ENCODE results near the gene PJA2. TPM values are rescaled to one million over a fixed set of nuclear protein-coding genes. Genes with fewer than 3 reads are reported as not detected.

Gene PJA2
- total RNA-seq, 3 donors from 2014 or later = 103 to 136 (median 117) TPM

DNA sequence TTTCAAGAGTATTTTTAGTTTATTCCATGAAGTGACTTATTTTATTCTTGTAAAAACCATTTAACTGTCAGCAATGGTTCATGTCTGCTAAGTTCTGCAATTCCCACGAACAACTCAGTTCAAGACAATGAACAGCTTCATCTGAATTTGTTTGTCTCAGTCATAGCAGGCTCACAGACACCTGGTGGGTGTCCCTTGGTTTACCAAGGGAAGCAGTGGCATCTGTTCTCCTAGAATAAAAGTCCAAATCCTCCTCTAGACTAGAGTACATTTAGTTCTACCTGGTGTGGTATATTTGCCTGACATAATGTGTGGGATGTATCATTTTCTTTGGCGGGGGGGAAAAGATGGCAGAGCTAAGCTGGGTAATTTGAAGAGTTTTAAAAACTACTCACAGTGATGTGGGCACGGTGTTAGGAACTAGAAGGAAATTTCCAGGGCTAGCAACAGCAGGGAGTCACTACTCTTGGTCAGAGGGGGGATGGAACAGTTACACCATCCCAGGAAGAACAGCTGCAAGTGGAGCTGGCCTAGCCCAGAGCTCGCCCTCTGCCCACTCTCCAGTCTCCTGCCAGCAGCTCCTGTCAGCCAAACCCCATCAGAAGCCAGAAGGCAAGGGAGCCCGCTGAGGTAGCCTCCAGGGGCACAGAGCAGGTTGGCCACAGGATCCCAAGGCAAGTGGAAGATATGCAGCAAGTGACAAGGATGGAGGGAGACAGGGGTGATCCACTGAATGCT is 100.3 kb downstream of the PJA2 start:
- H3K36me3 ChIP-seq = no peaks in the 10 kb centered on the region
- TF ChIP-seq POLR2A (IDR thresholded peaks at IDR 0.05) = no peak
- TF ChIP-seq POLR2AphosphoS5 (IDR thresholded peaks at IDR 0.05) = no peak
- no peak for TF ChIP-seq CTCF (IDR thresholded peaks at IDR 0.05)
- DNase-seq (ENCODE audit: low spot score in 2 of 2) = no peak
- no peak overlapping the region for H3K4me3 ChIP-seq
- intact Hi-C loops (cut with DNase I; ENCODE audit: low total_unique reads) = no loop called here
- H3K4me1 ChIP-seq = no peaks in the 10 kb centered on the region
- no peaks in the 10 kb centered on the region for H3K9me3 ChIP-seq
- H3K27me3 ChIP-seq = no peaks in the 10 kb centered on the region
- H3K27ac ChIP-seq = no peak overlapping the region

GRCh38 chr5:109307951-109308350 is 101.8 kb downstream of the PJA2 start:
- no peaks in the 10 kb centered on the region for H3K4me1 ChIP-seq
- no peaks in the 10 kb centered on the region for H3K27me3 ChIP-seq
- TF ChIP-seq CTCF (IDR thresholded peaks at IDR 0.05) = no peak
- no peaks in the 10 kb centered on the region for H3K9me3 ChIP-seq
- no peaks in the 10 kb centered on the region for H3K36me3 ChIP-seq
- intact Hi-C loops (cut with DNase I; ENCODE audit: low total_unique reads) = no loop called here
- no peak overlapping the region for H3K27ac ChIP-seq
- DNase-seq (ENCODE audit: low spot score in 2 of 2) = no peak
- H3K4me3 ChIP-seq = no peak overlapping the region

GRCh38 chr5:109307456-109307855 is 102.3 kb downstream of the PJA2 start:
- intact Hi-C loops (cut with DNase I; ENCODE audit: low total_unique reads) = no loop called here
- no peaks in the 10 kb centered on the region for H3K27me3 ChIP-seq
- no peaks in the 10 kb centered on the region for H3K9me3 ChIP-seq
- no peak overlapping the region for H3K4me3 ChIP-seq
- no peaks in the 10 kb centered on the region for H3K36me3 ChIP-seq
- TF ChIP-seq CTCF (IDR thresholded peaks at IDR 0.05) (no peak), POLR2A (IDR thresholded peaks at IDR 0.05) (no peak), POLR2AphosphoS5 (IDR thresholded peaks at IDR 0.05) (no peak)
- no peak overlapping the region for H3K27ac ChIP-seq
- no peaks in the 10 kb centered on the region for H3K4me1 ChIP-seq
- no peak for DNase-seq (ENCODE audit: low spot score in 2 of 2)

DNA sequence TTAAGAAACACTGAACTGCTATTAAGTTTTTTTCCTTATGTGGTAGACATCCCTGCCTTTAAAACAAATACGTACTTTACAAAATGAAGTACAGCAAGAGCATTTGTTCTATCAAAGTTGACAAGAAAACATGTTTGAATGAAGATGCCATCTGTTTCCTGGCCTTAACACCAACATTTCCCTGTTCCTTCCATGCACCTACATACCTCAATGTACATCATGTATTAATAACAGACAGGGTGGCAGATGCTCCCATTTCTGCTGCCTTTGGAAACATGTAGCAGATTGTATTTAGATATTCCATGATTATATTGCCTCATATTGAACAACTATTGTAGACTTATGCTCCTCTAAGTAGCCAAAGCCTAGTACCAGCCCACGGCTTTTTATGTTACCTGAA is 104.4 kb downstream of the PJA2 start:
- intact Hi-C loops (cut with DNase I; ENCODE audit: low total_unique reads) = no loop called here
- TF ChIP-seq POLR2A (IDR thresholded peaks at IDR 0.05) (no peak), CTCF (IDR thresholded peaks at IDR 0.05) (no peak), POLR2AphosphoS5 (IDR thresholded peaks at IDR 0.05) (no peak)
- H3K4me1 ChIP-seq = no peaks in the 10 kb centered on the region

GRCh38 chr5:109304309-109304708 is 105.5 kb downstream of the PJA2 start:
- no peaks in the 10 kb centered on the region for H3K36me3 ChIP-seq
- TF ChIP-seq POLR2AphosphoS5 (IDR thresholded peaks at IDR 0.05) (no peak), CTCF (IDR thresholded peaks at IDR 0.05) (no peak), POLR2A (IDR thresholded peaks at IDR 0.05) (no peak)
- intact Hi-C loops (cut with DNase I; ENCODE audit: low total_unique reads) = no loop called here
- H3K27ac ChIP-seq = no peak overlapping the region
- no peak overlapping the region for H3K4me3 ChIP-seq
- no peak for DNase-seq (ENCODE audit: low spot score in 2 of 2)
- H3K9me3 ChIP-seq = no peaks in the 10 kb centered on the region
- no peaks in the 10 kb centered on the region for H3K27me3 ChIP-seq
- H3K4me1 ChIP-seq = no peaks in the 10 kb centered on the region

More for the DNA sequence above, 104.4 kb downstream of the PJA2 start:
- Histone ChIP-seq H3K4me3 (no peak overlapping the region), H3K9me3 (no peaks in the 10 kb centered on the region), H3K36me3 (no peaks in the 10 kb centered on the region), H3K27me3 (no peaks in the 10 kb centered on the region), H3K27ac (no peak overlapping the region)
- DNase-seq (ENCODE audit: low spot score in 2 of 2) = no peak

Measured in breast epithelium (tissue), 4 donors.